ENCODE results near the gene KLHL15.
"Not testable (repeated sequence)": the region's sequence is repeated elsewhere in the genome, so short reads cannot be mapped to it uniquely, and the experiment has no call there.

The KLHL15 gene, protein sequence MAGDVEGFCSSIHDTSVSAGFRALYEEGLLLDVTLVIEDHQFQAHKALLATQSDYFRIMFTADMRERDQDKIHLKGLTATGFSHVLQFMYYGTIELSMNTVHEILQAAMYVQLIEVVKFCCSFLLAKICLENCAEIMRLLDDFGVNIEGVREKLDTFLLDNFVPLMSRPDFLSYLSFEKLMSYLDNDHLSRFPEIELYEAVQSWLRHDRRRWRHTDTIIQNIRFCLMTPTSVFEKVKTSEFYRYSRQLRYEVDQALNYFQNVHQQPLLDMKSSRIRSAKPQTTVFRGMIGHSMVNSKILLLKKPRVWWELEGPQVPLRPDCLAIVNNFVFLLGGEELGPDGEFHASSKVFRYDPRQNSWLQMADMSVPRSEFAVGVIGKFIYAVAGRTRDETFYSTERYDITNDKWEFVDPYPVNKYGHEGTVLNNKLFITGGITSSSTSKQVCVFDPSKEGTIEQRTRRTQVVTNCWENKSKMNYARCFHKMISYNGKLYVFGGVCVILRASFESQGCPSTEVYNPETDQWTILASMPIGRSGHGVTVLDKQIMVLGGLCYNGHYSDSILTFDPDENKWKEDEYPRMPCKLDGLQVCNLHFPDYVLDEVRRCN

GRCh38 chrX:24027086-24027485 is at the start of gene KLHL15:
KLHL15 (minus strand) TSS chrX:24027186; CDS start chrX:24006693, 20,493 bp downstream.
- DNase-seq: no peak

- DNase-seq: no peak
Measured at GRCh38 chrX:24069877-24070276, 42.9 kb upstream of the KLHL15 start.

GRCh38 chrX:24063488-24063887 is 36.5 kb upstream of the KLHL15 start:
- DNase-seq: no peak

DNA sequence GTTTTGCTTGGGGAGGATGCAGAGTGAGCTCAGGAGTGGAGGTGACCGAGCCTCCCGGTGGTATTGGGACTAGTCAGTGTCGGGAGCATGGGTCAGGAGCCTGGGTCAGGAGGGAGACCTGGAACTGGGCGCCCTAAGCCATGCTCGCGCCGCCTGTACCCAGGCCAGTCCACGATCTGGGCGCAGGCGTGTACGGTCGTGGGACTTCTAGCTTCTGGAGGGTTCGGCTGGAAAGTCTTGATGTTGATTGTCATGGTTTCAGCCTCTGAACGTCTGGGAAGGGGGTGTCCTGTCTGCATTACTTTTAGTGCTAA is 28.0 kb upstream of the KLHL15 start:
- no peak for DNase-seq

GRCh38 chrX:24054182-24055042 is 27.4 kb upstream of the KLHL15 start, which contains the start of gene EIF2S3:
EIF2S3 (plus strand) TSS chrX:24054956; CDS start chrX:24054969, 13 bp downstream.
- peak; percentile 88 for DNase-seq

- not testable (repeated sequence) for DNase-seq
Measured at GRCh38 chrX:24050522-24051318, 23.7 kb upstream of the KLHL15 start.

GRCh38 chrX:24049643-24050042 is 22.7 kb upstream of the KLHL15 start:
- not testable (repeated sequence) for DNase-seq

DNA sequence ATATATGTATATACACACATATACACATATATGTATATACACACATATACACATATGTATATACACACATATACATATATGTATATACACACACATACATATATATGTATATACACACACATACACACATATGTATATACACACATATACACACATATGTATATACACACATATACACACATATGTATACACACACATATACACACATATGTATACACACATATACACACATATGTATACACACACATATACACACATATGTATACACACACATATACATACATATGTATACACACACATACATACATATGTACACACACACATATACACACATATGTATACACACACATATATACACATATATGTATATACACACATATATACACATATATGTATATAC is 19.1 kb upstream of the KLHL15 start:
- not testable (repeated sequence) for DNase-seq

- DNase-seq: no peak
Measured at GRCh38 chrX:24037729-24038128, 10.7 kb upstream of the KLHL15 start.

DNA sequence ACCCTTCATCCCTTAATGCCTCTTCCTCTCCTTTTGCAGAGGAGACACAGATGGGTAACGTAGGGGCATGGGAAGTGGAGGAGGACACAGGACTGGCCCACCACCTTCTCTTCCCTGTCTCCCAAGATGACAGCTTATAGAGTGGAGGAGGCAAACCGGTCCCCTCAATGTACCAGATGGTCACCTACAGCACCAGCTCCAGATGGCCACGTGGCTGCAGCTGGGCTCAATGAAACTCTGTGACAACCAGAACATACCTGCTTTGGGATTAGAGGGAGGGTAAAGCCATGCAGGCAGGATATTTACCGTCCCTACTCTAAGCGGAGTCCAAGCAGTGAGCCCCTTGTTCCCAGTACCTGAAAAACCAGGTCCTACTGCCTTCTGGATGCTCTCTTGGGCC is 7.5 kb upstream of the KLHL15 start:
- DNase-seq: no peak

- DNase-seq: no peak
Measured at GRCh38 chrX:24030597-24030996, 3.6 kb upstream of the KLHL15 start.

DNA sequence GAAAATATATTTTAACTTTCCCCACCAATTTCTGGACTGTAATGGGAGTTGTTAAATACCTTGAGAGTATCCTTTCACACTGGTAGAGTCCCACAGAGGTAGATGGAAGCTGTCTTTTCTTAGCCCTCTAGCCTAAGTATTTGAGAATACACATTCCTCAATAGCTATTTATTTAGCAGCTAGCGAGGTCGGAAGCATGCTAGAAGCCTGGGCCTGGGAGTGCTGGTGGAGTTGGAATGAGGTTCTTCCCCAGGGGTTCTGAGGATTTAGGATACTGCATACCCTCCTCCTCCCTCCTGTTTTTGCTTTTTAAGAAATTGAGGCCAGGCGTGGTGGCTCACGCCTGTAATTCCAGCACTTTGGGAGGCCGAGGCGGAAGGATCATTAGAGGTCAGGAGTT is 999 bp upstream of the KLHL15 start:
- DNase-seq: no peak

DNA sequence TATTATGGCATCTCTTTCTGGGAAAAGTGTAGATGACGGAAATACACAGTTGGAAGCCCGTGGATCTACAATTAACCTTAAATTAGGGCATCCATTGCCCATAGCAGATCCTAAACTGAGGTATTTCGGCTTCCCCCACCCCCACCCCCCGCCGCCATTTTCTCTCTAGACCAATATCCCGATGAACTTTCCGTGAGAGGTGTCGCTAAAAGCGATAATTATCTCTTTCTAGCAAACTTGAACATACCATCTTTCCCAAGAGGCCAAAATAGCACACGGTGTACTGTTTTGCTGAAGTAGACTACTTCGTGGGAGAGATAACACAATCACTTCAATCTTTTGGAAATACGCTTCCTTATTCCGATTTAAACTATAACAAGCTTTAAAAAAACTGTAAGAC is 554 bp downstream of the KLHL15 start:
- no peak for DNase-seq

- no peak for DNase-seq
Measured at GRCh38 chrX:24025741-24026403, 1.1 kb downstream of the KLHL15 start.

- DNase-seq: peak; percentile 87
Measured at GRCh38 chrX:24024819-24025740, 1.9 kb downstream of the KLHL15 start.

DNA sequence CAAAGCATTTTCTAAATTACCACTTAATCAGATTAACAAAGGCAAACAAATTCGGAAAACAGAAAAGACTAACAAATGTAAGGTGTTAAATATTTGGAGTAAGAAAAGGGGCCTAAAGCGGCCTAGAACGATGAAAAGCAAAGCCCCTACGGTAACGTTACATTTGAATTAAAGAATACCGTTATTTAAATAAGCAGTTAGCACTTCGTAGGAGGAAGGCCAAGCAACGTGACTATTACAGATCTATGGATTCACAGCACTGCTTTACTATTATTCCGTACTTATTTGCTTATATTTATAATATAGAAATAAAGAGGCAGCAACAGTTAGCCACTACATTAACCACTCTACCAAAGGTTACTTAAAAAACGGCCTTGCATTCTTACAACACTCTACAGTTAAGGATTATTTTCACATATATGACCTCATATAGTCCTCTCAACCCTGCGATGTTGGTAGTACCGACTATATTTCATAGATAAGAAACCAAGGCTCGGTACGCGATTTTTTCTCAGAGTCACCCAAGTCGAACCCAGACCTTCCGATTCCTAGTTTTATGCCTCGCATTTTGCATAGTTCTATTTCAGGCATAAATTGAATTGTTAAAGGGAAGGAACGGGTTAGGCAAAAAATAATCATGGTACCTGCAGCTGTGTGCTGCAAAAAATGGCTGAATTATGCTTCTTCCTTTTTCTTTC is 2.9 kb downstream of the KLHL15 start:
- no peak for DNase-seq

- no peak for DNase-seq
Measured at GRCh38 chrX:24023544-24023943, 3.4 kb downstream of the KLHL15 start.

DNA sequence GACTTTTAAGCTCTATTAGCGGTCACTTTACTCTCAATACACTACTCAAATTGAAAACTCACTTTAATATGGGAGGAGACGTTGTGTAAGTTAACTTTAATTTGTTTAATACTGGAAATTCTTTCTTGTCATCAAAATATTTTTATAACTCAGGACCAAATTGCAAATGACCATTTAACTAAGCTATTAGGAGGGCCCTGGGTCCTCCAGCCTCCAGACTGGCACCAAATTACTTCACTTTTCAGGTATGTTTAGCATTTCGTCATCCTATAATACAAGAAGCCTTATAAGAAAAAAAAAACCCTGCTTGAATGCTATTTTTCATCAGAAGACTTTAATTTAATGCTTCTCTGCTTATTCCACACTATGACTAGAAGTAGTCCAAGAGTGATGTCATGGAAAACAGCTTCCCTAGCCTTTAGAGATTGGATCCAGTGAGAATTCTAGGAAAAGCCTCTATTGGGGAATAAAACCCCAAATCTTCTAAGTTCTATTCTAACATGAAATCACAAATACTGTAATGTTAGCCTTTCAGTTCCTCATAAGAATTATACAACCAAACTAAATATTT is 6.6 kb downstream of the KLHL15 start:
- no peak for DNase-seq

DNA sequence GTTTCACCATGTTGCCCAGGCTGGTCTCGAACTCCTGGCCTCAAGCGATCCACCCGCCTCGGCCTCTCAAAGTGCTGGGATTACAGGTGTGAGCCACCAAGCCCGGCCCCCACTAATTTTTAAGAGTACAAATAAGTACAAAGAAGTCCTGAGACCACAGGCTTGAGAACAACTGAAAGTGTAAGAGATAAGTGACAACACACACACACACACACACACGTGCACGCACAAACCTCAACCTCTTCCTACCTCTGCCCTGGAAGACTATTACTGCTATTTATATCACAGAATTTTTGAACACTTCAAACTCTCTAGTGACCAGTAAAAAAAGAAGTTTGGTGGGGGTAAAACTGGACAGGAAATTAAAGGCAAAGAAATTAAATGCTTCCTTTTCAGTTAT is 7.5 kb downstream of the KLHL15 start:
- no peak for DNase-seq

DNA sequence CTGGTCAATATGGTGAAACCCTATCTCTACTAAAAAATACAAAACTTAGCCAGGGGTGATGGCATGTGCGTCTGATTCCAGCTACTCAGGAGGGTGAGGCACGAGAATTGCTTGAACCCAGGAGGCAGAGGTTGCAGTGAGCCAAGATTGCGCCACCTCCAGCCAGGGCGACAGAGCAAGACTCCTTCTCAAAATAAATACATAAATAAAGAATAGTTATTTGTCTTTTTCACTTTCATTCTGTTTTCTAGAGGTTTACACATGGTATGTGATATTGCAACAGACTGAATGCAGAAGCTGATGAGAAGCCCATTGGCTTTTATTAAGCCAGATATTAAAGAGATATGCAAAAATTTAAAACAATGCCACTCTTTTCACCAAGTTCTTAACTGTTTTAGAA is 8.2 kb downstream of the KLHL15 start:
- no peak for DNase-seq

All from activated CD4-positive, alpha-beta T cell treated with anti-CD3 and anti-CD28 coated beads for 48 hours (primary cell).